ENCODE results near the gene PLEKHB1.

The PLEKHB1 gene

DNA sequence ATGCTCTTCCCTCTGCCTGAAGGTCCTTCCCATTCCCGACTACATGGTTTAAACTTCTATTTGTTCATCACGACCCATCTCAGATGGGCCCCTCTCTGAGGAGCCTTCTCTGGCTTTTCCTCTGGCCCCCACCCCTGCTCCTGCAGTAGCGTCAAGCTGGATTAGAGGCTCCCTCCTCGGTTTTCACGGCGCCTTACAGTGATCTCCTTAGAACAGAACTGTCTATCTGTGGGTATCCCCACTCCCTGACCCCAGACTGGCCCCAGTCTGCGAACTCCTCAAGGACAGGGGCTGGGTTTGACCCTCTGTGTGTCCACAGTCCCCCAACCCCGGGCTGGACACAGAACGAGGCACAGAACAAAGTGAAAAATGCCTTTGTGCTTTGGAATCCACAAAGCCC is 2.8 kb downstream of the PLEKHB1 start:
- Histone ChIP-seq H3K4me2 (ENCODE audit: low read length) (no peak overlapping the region), H3K4me1 (ENCODE audit: control insufficient read depth, insufficient read depth, low read length) (no peaks in the 10 kb centered on the region), H3K9ac (ENCODE audit: low read depth, low read length) (no peak overlapping the region), H3K36me3 (ENCODE audit: insufficient read depth, low read length) (no peaks in the 10 kb centered on the region), H3K4me3 (ENCODE audit: low read length) (no peak overlapping the region), H3K27me3 (ENCODE audit: control insufficient read depth, insufficient read depth, low read length) (peaks cover 36% of the 10 kb centered on the region), H3K9me3 (replicated peaks; ENCODE audit: low read length) (no peaks in the 10 kb centered on the region)

DNA sequence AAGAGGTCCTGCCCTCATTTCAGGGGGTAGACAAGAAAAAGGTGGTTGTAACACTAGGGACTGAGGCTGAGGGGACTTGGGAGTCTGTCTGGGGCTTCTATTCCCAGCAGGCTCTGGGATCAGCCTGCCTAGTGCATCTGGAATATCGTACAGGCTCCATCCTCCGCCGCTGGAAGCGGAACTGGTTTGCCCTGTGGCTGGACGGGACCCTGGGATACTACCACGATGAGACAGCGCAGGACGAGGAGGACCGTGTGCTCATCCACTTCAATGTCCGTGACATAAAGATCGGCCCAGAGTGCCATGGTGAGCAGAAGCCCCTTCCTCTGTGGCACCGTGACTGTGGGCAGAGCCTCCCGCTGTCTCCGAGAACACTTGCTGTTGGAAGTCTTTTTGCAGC is 4.0 kb downstream of the PLEKHB1 start:
- no peaks in the 10 kb centered on the region for H3K4me1 ChIP-seq (ENCODE audit: control insufficient read depth, insufficient read depth, low read length)
- H3K9ac ChIP-seq (ENCODE audit: low read depth, low read length), result no peak overlapping the region
- H3K36me3 ChIP-seq (ENCODE audit: insufficient read depth, low read length), result no peaks in the 10 kb centered on the region
- no peaks in the 10 kb centered on the region for H3K9me3 ChIP-seq (replicated peaks; ENCODE audit: low read length)
- H3K4me3 ChIP-seq (ENCODE audit: low read length), result no peak overlapping the region
- no peak overlapping the region for H3K4me2 ChIP-seq (ENCODE audit: low read length)
- peaks cover 31% of the 10 kb centered on the region for H3K27me3 ChIP-seq (ENCODE audit: control insufficient read depth, insufficient read depth, low read length)

- no peak overlapping the region for H3K9ac ChIP-seq (ENCODE audit: low read depth, low read length)
- H3K9me3 ChIP-seq (replicated peaks; ENCODE audit: low read length), result no peaks in the 10 kb centered on the region
- no peaks in the 10 kb centered on the region for H3K4me1 ChIP-seq (ENCODE audit: control insufficient read depth, insufficient read depth, low read length)
- H3K36me3 ChIP-seq (ENCODE audit: insufficient read depth, low read length), result no peaks in the 10 kb centered on the region
- H3K4me3 ChIP-seq (ENCODE audit: low read length), result no peak overlapping the region
- peaks cover 22% of the 10 kb centered on the region for H3K27me3 ChIP-seq (ENCODE audit: control insufficient read depth, insufficient read depth, low read length)
- no peak overlapping the region for H3K4me2 ChIP-seq (ENCODE audit: low read length)
Measured at GRCh38 chr11:73651252-73651651, 4.9 kb downstream of the PLEKHB1 start.

- no peaks in the 10 kb centered on the region for H3K4me1 ChIP-seq (ENCODE audit: control insufficient read depth, insufficient read depth, low read length)
- H3K36me3 ChIP-seq (ENCODE audit: insufficient read depth, low read length), result no peaks in the 10 kb centered on the region
- H3K27me3 ChIP-seq (ENCODE audit: control insufficient read depth, insufficient read depth, low read length), result peaks cover 19% of the 10 kb centered on the region
Measured at GRCh38 chr11:73651661-73652045, 5.3 kb downstream of the PLEKHB1 start.

DNA sequence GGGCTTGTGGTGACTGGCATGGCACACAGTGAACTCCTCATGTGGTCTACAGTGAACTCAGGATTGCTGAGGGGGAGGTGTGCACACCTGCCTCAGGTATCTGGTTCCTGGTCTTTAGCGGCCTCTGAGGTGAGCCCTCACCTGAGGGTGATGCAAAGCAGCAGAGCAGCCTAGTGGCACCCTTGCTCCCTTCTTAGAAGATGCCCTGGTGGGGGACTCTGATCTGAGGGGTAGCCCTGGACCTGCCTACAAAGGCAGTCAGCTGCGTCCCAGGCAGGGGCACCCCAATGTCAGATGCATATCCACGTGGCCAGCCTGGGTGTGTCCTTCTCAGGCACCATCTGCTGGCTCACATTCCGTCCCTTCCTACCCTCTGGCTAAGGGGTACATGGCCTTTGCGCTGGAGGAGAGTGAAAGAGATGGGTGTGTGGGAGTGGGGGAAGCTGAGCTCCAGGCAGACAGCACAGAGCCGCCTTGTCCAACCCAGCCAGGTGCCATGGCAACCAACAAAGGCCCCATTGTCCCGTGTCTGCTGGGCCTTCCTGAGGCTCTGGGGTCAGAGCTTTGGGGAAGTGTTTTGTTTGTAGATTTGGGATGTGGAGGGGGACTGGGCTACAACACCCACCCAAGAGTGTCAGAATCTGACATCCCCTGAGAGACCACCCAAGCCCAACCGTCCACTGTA is 5.8 kb downstream of the PLEKHB1 start:
- no peak overlapping the region for H3K9ac ChIP-seq (ENCODE audit: low read depth, low read length)
- no peaks in the 10 kb centered on the region for H3K4me1 ChIP-seq (ENCODE audit: control insufficient read depth, insufficient read depth, low read length)
- H3K36me3 ChIP-seq (ENCODE audit: insufficient read depth, low read length), result no peaks in the 10 kb centered on the region
- peaks cover 19% of the 10 kb centered on the region for H3K27me3 ChIP-seq (ENCODE audit: control insufficient read depth, insufficient read depth, low read length)
- no peak overlapping the region for H3K4me2 ChIP-seq (ENCODE audit: low read length)
- H3K9me3 ChIP-seq (replicated peaks; ENCODE audit: low read length), result no peaks in the 10 kb centered on the region
- no peak overlapping the region for H3K4me3 ChIP-seq (ENCODE audit: low read length)

More at GRCh38 chr11:73651661-73652045, 5.3 kb downstream of the PLEKHB1 start:
- Histone ChIP-seq H3K9me3 (replicated peaks; ENCODE audit: low read length) (no peaks in the 10 kb centered on the region), H3K4me3 (ENCODE audit: low read length) (no peak overlapping the region), H3K4me2 (ENCODE audit: low read length) (no peak overlapping the region), H3K9ac (ENCODE audit: low read depth, low read length) (no peak overlapping the region)

- Histone ChIP-seq H3K27me3 (ENCODE audit: control insufficient read depth, insufficient read depth, low read length) (peaks cover 19% of the 10 kb centered on the region), H3K4me2 (ENCODE audit: low read length) (no peak overlapping the region), H3K9ac (ENCODE audit: low read depth, low read length) (no peak overlapping the region), H3K36me3 (ENCODE audit: insufficient read depth, low read length) (no peaks in the 10 kb centered on the region), H3K4me1 (ENCODE audit: control insufficient read depth, insufficient read depth, low read length) (no peaks in the 10 kb centered on the region), H3K4me3 (ENCODE audit: low read length) (no peak overlapping the region), H3K9me3 (replicated peaks; ENCODE audit: low read length) (no peaks in the 10 kb centered on the region)
Measured at GRCh38 chr11:73652856-73653559, 6.6 kb downstream of the PLEKHB1 start.

DNA sequence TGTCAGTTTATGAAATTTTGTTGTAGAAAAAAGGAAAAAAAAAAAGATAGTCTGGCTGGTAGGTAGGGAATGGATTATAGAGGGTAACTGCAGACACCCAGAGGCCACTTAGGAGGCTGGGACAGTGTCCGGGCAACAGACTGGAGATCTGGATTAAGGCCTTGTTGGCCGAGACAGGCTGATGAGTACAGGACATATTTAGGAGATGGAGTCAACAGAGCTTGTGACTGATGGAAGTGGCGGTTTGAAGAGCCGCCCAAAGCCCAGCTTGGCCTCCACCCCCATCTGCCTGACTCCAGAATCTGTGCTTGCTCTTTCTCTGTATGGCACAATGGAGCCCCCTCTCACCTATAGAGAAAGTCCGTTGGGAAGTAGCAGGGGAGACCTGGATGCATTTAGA is 7.6 kb downstream of the PLEKHB1 start:
- H3K27me3 ChIP-seq (ENCODE audit: control insufficient read depth, insufficient read depth, low read length), result peaks cover 17% of the 10 kb centered on the region
- no peak overlapping the region for H3K9ac ChIP-seq (ENCODE audit: low read depth, low read length)
- H3K4me1 ChIP-seq (ENCODE audit: control insufficient read depth, insufficient read depth, low read length), result no peaks in the 10 kb centered on the region

GRCh38 chr11:73654482-73655021 is 8.2 kb downstream of the PLEKHB1 start:
- no peak overlapping the region for H3K4me3 ChIP-seq (ENCODE audit: low read length)
- H3K9ac ChIP-seq (ENCODE audit: low read depth, low read length), result no peak overlapping the region
- H3K27me3 ChIP-seq (ENCODE audit: control insufficient read depth, insufficient read depth, low read length), result peaks cover 11% of the 10 kb centered on the region
- H3K4me1 ChIP-seq (ENCODE audit: control insufficient read depth, insufficient read depth, low read length), result no peaks in the 10 kb centered on the region
- no peaks in the 10 kb centered on the region for H3K36me3 ChIP-seq (ENCODE audit: insufficient read depth, low read length)
- no peaks in the 10 kb centered on the region for H3K9me3 ChIP-seq (replicated peaks; ENCODE audit: low read length)
- H3K4me2 ChIP-seq (ENCODE audit: low read length), result no peak overlapping the region

More for the DNA sequence above, 7.6 kb downstream of the PLEKHB1 start:
- Histone ChIP-seq H3K4me3 (ENCODE audit: low read length) (no peak overlapping the region), H3K36me3 (ENCODE audit: insufficient read depth, low read length) (no peaks in the 10 kb centered on the region), H3K9me3 (replicated peaks; ENCODE audit: low read length) (no peaks in the 10 kb centered on the region), H3K4me2 (ENCODE audit: low read length) (no peak overlapping the region)

DNA sequence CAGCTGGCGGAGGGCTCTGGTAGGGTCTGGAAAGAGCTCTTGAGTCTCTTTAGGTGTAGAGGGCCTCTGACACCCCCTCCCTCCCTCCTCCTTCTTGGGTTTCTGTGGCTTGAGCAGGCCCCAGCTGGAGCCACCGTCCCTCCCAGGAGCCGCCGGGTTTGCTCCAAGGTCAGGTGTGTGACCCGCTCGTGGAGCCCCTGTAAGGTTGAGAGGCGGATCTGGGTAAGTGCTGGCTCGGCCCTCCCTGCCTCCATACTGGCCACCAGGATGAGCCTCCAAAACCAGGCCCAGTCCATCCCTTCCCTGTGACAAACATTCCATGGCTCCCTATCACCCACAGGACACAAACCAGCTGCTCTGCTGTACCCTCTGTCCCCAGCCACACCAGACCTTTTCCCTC is 9.3 kb downstream of the PLEKHB1 start:
- no peak overlapping the region for H3K4me3 ChIP-seq (ENCODE audit: low read length)
- H3K9ac ChIP-seq (ENCODE audit: low read depth, low read length), result no peak overlapping the region
- H3K4me1 ChIP-seq (ENCODE audit: control insufficient read depth, insufficient read depth, low read length), result peaks cover 2% of the 10 kb centered on the region
- no peaks in the 10 kb centered on the region for H3K36me3 ChIP-seq (ENCODE audit: insufficient read depth, low read length)
- no peak overlapping the region for H3K4me2 ChIP-seq (ENCODE audit: low read length)
- H3K27me3 ChIP-seq (ENCODE audit: control insufficient read depth, insufficient read depth, low read length), result peaks cover under 1% of the 10 kb centered on the region
- H3K9me3 ChIP-seq (replicated peaks; ENCODE audit: low read length), result no peaks in the 10 kb centered on the region

DNA sequence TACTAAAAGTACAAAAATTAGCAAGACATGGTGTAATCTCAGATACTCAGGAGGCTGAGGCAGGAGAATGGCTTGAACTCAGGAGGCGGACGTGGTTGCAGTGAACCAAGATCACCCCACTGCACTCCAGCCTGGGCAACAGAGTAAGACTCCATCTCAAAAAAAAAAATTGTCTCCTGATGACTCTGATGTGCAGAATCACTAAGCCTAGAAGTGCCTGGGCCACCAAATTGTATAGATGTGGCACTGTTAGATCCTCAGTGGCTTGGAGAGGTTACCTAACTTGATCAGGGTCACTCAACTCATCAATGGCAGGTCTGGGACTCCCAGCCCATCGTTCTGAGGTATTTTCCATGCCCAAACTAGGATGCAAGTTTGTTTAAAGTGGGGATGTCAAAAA is 10.6 kb downstream of the PLEKHB1 start:
- Histone ChIP-seq H3K4me3 (ENCODE audit: low read length) (no peak overlapping the region), H3K27me3 (ENCODE audit: control insufficient read depth, insufficient read depth, low read length) (no peaks in the 10 kb centered on the region), H3K9ac (ENCODE audit: low read depth, low read length) (no peak overlapping the region), H3K4me2 (ENCODE audit: low read length) (no peak overlapping the region), H3K36me3 (ENCODE audit: insufficient read depth, low read length) (no peaks in the 10 kb centered on the region), H3K4me1 (ENCODE audit: control insufficient read depth, insufficient read depth, low read length) (peaks cover 4% of the 10 kb centered on the region), H3K9me3 (replicated peaks; ENCODE audit: low read length) (no peaks in the 10 kb centered on the region)

DNA sequence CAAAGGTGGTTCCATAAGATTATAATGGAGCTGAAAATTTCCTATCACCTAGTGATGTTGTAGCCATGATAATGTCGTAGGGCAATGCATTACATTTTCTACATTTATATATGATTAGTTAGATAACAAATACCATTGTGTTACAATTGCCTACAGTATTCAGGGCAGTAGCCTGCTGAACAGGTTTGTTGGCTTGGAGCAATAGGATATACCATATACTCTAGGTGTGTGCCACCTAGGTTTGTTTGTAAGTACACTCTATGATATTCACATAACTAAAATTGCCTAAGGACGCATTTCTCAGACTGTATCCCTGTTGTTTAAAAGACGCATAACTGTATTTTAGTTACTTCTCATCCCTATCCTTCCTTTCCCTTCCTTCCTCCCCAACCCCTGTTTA is 13.6 kb downstream of the PLEKHB1 start:
- Histone ChIP-seq H3K4me1 (ENCODE audit: control insufficient read depth, insufficient read depth, low read length) (peaks cover 4% of the 10 kb centered on the region), H3K9ac (ENCODE audit: low read depth, low read length) (no peak overlapping the region), H3K36me3 (ENCODE audit: insufficient read depth, low read length) (no peaks in the 10 kb centered on the region), H3K4me2 (ENCODE audit: low read length) (no peak overlapping the region), H3K4me3 (ENCODE audit: low read length) (no peak overlapping the region), H3K27me3 (ENCODE audit: control insufficient read depth, insufficient read depth, low read length) (no peaks in the 10 kb centered on the region), H3K9me3 (replicated peaks; ENCODE audit: low read length) (no peaks in the 10 kb centered on the region)

Measured in skeletal muscle satellite cell (primary cell).